ENCODE results near the gene ICAM2.

GRCh38 chr17:64025732-64026294 lies 5.4 kb upstream of the ICAM2 start:
- TF ChIP-seq POLR2A (IDR thresholded peaks at IDR 0.05), result no peak
- TF ChIP-seq POLR2AphosphoS5 (IDR thresholded peaks at IDR 0.05), result no peak
- TF ChIP-seq CTCF (IDR thresholded peaks at IDR 0.05), result peak; percentile 68 to 95 (median 86)

All from sigmoid colon (tissue), 4 donors.